KMS-11 (cell line): Measurements from ENCODE around the gene YPEL2.

Experiments
- H2AFZ ChIP-seq: fragments of 200-600 bp; sonication (generic); 2 replicates; pipeline ENCODE4 v1.6.1; 2016; ENCODE audit warnings: antibody characterized with exemption, mixed run types, low read depth
- H3K27ac ChIP-seq: fragments of 200-600 bp; sonication (generic); 2 replicates; pipeline ENCODE4 v1.6.1; 2016; ENCODE audit warnings: mild to moderate bottlenecking, mixed run types
- H3K27me3 ChIP-seq: fragments of 200-600 bp; sonication (generic); 2 replicates; pipeline ENCODE4 v1.6.1; 2017; ENCODE audit warnings: mild to moderate bottlenecking, low read depth, mixed run types, moderate library complexity; ENCODE audit not compliant: insufficient read depth
- H3K36me3 ChIP-seq: fragments of 200-600 bp; sonication (generic); 2 replicates; pipeline ENCODE4 v1.6.1; 2017; ENCODE audit warnings: mild to moderate bottlenecking, mixed run types; ENCODE audit not compliant: insufficient read depth
- H3K4me1 ChIP-seq: fragments of 200-600 bp; sonication (generic); 2 replicates; pipeline ENCODE4 v1.6.1; 2016; ENCODE audit warnings: mild to moderate bottlenecking, low read depth, mixed run types; ENCODE audit not compliant: poor library complexity, severe bottlenecking
- H3K4me2 ChIP-seq: fragments of 200-600 bp; sonication (generic); 2 replicates; pipeline ENCODE4 v1.7.0; 2016; ENCODE audit warnings: mild to moderate bottlenecking, mixed run types
- H3K4me3 ChIP-seq: fragments of 200-600 bp; sonication (generic); IDR thresholded peaks from 2 replicates; pipeline ENCODE4 v1.6.1; 2017; ENCODE audit warnings: low read depth, low read length, mixed read lengths; ENCODE audit not compliant: insufficient read depth
- H3K79me2 ChIP-seq: fragments of 200-600 bp; sonication (generic); 2 replicates; pipeline ENCODE4 v1.6.1; 2016; ENCODE audit warnings: low read depth, mixed run types; ENCODE audit not compliant: insufficient read depth
- H3K9ac ChIP-seq: fragments of 200-600 bp; sonication (generic); 2 replicates; pipeline ENCODE4 v1.6.1; 2016; ENCODE audit warnings: mild to moderate bottlenecking, mixed run types
- H4K20me1 ChIP-seq: fragments of 200-600 bp; sonication (generic); 2 replicates; pipeline ENCODE4 v1.6.1; 2016; ENCODE audit warnings: mild to moderate bottlenecking, mixed run types; ENCODE audit not compliant: insufficient read depth
- TF ChIP-seq, protein P1 (sequence below): fragments of 200-600 bp; sonication (generic); conservative IDR thresholded peaks from 2 replicates; pipeline ENCODE4 v1.6.1; 2017; ENCODE audit warnings: low read depth, mild to moderate bottlenecking, antibody characterized with exemption, low read length, moderate library complexity, mixed read lengths

The YPEL2 gene

DNA sequence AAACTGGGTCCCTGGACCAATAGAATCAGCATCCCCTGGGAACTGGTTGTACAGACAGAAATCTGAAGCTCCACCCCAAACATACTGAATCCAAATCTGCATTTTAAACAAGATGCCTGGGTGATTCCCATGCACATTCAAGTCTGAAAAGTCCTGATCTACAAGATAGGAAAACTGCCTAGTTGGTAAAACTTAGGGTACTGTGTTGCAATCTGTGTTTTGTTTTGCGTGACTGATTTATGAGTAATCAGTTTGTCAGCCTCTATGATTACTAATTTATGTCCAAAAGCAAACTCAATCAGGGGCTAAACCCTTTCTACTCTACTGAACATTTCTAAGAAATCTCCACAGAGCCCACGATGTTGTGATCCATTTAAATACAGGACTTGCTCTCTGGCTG lies 103.8 kb downstream of the YPEL2 start:
- Histone ChIP-seq H3K79me2 (no peaks in the 10 kb centered on the region), H3K9ac (no peak overlapping the region), H3K27me3 (no peaks in the 10 kb centered on the region), H3K4me3 (no peak overlapping the region), H2AFZ (no peak overlapping the region), H3K4me2 (no peak overlapping the region), H3K36me3 (no peaks in the 10 kb centered on the region), H4K20me1 (no peaks in the 10 kb centered on the region), H3K4me1 (peaks cover 12% of the 10 kb centered on the region), H3K27ac (no peak overlapping the region)
- TF ChIP-seq, protein P1, sequence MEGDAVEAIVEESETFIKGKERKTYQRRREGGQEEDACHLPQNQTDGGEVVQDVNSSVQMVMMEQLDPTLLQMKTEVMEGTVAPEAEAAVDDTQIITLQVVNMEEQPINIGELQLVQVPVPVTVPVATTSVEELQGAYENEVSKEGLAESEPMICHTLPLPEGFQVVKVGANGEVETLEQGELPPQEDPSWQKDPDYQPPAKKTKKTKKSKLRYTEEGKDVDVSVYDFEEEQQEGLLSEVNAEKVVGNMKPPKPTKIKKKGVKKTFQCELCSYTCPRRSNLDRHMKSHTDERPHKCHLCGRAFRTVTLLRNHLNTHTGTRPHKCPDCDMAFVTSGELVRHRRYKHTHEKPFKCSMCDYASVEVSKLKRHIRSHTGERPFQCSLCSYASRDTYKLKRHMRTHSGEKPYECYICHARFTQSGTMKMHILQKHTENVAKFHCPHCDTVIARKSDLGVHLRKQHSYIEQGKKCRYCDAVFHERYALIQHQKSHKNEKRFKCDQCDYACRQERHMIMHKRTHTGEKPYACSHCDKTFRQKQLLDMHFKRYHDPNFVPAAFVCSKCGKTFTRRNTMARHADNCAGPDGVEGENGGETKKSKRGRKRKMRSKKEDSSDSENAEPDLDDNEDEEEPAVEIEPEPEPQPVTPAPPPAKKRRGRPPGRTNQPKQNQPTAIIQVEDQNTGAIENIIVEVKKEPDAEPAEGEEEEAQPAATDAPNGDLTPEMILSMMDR: no peak

DNA sequence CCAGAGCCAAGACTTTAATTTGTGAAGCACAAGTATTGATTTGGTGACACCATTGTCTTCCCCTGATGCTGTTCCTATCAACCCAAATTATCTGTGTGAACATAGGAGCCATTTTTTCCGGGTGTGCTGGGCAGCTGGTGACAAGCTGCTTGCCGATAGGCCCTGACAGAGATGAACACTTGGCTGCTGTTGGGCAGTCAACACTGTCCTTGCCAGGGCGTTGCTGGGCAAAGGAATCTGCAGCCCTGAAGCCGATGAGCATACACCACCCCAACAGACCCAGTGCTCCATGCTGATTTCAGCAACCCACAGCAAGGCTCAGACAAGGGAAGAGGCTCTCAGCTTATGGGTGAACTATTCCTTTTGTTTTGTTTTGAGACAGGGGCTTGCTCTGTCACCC lies 105.4 kb downstream of the YPEL2 start:
- H2AFZ ChIP-seq: no peak overlapping the region
- no peaks in the 10 kb centered on the region for H3K36me3 ChIP-seq
- no peak overlapping the region for H3K9ac ChIP-seq
- H4K20me1 ChIP-seq: no peaks in the 10 kb centered on the region
- H3K27ac ChIP-seq: no peak overlapping the region
- H3K4me1 ChIP-seq: peaks cover 20% of the 10 kb centered on the region
- H3K4me2 ChIP-seq: no peak overlapping the region
- H3K79me2 ChIP-seq: no peaks in the 10 kb centered on the region
- no peaks in the 10 kb centered on the region for H3K27me3 ChIP-seq
- H3K4me3 ChIP-seq: no peak overlapping the region
- TF ChIP-seq, protein P1: no peak

DNA sequence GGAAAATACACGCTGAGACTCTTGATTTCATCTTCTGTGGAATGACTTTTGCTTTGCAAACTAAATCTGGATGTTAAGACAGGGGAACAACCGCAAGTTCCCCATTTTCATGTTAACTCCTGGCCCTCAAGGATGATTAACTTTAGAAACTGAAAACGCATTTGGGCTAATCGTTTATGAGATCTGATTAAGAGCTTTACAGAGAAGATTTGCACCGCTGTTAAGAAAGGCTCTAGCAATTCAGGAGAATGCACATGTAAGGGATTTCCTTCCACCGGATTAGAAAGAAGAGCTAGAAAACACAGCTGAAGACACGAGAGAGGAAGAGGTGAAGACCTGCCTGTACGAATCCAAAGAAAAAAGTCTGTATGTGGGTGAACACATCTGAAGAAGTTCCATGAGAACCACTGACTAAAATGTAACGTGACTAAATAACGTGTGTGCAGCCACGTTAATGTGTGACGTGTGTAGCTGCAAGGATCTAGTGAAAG lies 106.4 kb downstream of the YPEL2 start:
- Histone ChIP-seq H4K20me1 (no peaks in the 10 kb centered on the region), H3K36me3 (no peaks in the 10 kb centered on the region), H3K4me1 (peaks cover 20% of the 10 kb centered on the region), H3K9ac (no peak overlapping the region), H3K4me3 (no peak overlapping the region), H3K27ac (no peak overlapping the region), H2AFZ (no peak overlapping the region), H3K27me3 (no peaks in the 10 kb centered on the region), H3K4me2 (no peak overlapping the region), H3K79me2 (no peaks in the 10 kb centered on the region)
- TF ChIP-seq, protein P1: no peak

DNA sequence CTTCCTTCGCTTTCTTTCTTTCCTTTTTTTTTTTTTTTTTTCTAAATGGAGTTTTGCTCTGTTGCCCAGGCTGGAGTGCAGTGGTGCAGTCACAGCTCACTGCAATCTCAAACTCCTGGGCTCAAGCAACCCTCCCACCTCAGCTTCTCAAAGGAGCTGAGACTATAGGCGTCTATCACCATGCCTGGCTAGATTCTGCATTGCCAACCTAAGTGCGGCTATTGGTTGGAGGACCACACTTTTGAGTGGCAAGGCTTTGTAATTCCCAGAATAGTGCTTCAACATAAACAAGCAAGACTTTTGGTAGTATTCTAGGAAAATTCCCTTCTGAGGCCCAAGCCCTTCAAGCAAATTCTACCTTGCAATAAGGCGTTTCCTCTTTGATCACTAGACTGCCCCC lies 107.8 kb downstream of the YPEL2 start:
- H2AFZ ChIP-seq: peak overlapping the region; percentile 62; the same call in 1 of the 2 replicates
- H3K79me2 ChIP-seq: no peaks in the 10 kb centered on the region
- no peak overlapping the region for H3K27ac ChIP-seq
- no peaks in the 10 kb centered on the region for H3K36me3 ChIP-seq
- H4K20me1 ChIP-seq: no peaks in the 10 kb centered on the region
- H3K4me1 ChIP-seq: peaks cover 20% of the 10 kb centered on the region
- H3K4me2 ChIP-seq: peak overlapping the region; percentile 55; the same call in 1 of the 2 replicates
- TF ChIP-seq, protein P1: no peak
- no peak overlapping the region for H3K4me3 ChIP-seq
- no peaks in the 10 kb centered on the region for H3K27me3 ChIP-seq
- no peak overlapping the region for H3K9ac ChIP-seq
